Measurements from ENCODE around the gene CSNK2A1.

DNA sequence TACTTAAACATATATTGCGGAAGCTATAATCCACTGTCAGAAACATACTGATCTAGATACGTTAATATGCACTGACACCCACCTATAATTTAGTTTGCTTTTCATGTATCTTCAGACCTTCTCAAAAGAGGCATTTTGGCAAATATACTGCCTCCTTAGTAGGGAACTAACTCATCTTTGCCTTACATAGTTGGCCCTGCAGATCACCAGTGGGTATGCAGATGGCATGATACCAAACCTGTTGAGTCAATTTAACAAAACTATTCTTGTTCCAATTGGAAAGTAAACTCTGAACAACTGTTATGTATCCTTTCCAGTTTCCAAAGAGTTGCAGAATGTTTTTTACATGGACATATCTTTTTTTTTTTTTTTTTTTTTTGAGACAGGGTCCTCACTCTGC, 45.6 kb downstream of the CSNK2A1 start:
- TF ChIP-seq EP300 (IDR thresholded peaks at IDR 0.05) (no peak), POLR2A (IDR thresholded peaks at IDR 0.05) (no peak), CTCF (IDR thresholded peaks at IDR 0.05) (no peak)
